ENCODE results near the gene IGFL2. TPM values are rescaled to one million over a fixed set of nuclear protein-coding genes. Genes with fewer than 3 reads are reported as not detected.

The IGFL2 gene
- total RNA-seq, 1 donor from 2014 or later, result not detected

DNA sequence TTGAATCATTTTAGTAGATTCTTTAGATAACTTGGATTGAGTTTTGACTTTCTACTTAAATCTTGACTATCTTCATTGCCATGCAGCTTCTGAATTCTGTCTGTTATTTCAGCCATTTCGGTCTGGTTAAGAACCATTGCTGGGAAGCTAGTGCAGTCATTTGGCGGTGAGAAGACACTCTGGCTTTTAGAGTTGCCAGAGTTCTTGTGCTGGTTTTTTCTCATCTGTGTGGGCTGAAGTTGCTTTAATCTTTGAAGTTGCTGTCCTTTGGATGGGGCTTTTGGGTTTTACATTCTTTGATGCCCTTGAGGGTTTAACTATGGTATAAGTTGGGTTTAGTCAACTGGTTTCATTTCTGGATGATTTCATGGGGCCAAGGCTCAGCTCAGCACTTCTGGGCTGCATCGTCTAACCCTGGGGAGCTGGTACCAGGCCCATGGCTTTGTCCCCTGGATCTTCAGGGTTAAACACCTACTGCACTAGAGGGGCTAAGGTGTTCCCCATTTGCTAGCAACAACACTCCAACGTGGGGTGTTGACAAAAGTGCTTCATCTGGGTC lies 10.0 kb upstream of the IGFL2 start:
- DNase-seq (ENCODE audit: low read depth), result no peak
- TF ChIP-seq, protein P1, sequence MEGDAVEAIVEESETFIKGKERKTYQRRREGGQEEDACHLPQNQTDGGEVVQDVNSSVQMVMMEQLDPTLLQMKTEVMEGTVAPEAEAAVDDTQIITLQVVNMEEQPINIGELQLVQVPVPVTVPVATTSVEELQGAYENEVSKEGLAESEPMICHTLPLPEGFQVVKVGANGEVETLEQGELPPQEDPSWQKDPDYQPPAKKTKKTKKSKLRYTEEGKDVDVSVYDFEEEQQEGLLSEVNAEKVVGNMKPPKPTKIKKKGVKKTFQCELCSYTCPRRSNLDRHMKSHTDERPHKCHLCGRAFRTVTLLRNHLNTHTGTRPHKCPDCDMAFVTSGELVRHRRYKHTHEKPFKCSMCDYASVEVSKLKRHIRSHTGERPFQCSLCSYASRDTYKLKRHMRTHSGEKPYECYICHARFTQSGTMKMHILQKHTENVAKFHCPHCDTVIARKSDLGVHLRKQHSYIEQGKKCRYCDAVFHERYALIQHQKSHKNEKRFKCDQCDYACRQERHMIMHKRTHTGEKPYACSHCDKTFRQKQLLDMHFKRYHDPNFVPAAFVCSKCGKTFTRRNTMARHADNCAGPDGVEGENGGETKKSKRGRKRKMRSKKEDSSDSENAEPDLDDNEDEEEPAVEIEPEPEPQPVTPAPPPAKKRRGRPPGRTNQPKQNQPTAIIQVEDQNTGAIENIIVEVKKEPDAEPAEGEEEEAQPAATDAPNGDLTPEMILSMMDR (conservative IDR thresholded peaks at IDR 0.05; ENCODE audit: low read depth, low read length), result no peak
- H3K4me3 ChIP-seq (ENCODE audit: low read depth, low read length), result no peak overlapping the region

DNA sequence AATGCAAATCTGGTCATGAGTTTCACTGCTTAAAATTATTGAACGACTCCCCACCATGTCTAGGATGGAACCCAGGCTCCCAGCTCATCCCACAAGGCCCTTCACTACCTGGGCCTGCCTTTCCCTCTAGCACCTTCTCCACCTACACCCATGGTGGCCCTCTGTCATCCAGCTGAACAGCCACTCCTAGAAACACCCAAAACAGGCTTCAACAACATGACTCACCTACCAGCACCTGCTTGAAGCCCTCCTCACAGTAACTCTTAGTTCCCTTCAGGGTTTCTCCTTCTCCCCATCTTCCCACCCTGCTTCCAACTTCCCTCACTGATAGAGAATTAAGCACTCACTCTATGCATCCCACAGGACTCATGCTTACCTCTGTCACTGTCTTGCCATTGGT lies 6.6 kb upstream of the IGFL2 start:
- TF ChIP-seq, protein P1 (conservative IDR thresholded peaks at IDR 0.05; ENCODE audit: low read depth, low read length), result no peak
- DNase-seq (ENCODE audit: low read depth), result no peak
- no peak overlapping the region for H3K4me3 ChIP-seq (ENCODE audit: low read depth, low read length)

DNA sequence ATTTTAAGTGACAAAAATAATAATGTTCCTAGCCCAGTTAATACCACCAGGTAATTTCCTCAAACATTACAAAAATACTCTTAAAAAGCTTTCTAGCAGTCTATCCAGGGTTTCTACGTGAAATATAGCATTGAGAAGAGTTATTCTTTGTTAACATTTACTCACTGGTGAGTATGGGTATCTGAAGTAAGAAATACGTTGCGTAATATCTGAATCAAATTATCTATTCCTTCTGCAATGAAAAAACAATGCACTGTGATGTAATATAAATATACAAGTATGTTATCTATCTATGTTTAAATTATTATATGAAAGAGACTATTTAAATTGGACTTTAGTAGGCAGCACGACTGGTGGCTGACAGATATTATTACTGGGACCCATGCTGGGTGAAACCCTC lies 5.7 kb upstream of the IGFL2 start:
- no peak for DNase-seq (ENCODE audit: low read depth)
- no peak overlapping the region for H3K4me3 ChIP-seq (ENCODE audit: low read depth, low read length)
- TF ChIP-seq, protein P1 (conservative IDR thresholded peaks at IDR 0.05; ENCODE audit: low read depth, low read length), result no peak

GRCh38 chr19:46144756-46145155 lies 3.3 kb upstream of the IGFL2 start:
- TF ChIP-seq, protein P1 (conservative IDR thresholded peaks at IDR 0.05; ENCODE audit: low read depth, low read length), result no peak
- no peak overlapping the region for H3K4me3 ChIP-seq (ENCODE audit: low read depth, low read length)
- DNase-seq (ENCODE audit: low read depth), result no peak

GRCh38 chr19:46147166-46147740 lies 785 bp upstream of the IGFL2 start:
- no peak for DNase-seq (ENCODE audit: low read depth)
- H3K4me3 ChIP-seq (ENCODE audit: low read depth, low read length), result no peak overlapping the region
- TF ChIP-seq, protein P1 (conservative IDR thresholded peaks at IDR 0.05; ENCODE audit: low read depth, low read length), result no peak

- TF ChIP-seq, protein P1 (conservative IDR thresholded peaks at IDR 0.05; ENCODE audit: low read depth, low read length), result no peak
- H3K4me3 ChIP-seq (ENCODE audit: low read depth, low read length), result no peak overlapping the region
- no peak for DNase-seq (ENCODE audit: low read depth)
Measured at GRCh38 chr19:46150606-46151005, 2.6 kb downstream of the IGFL2 start.

DNA sequence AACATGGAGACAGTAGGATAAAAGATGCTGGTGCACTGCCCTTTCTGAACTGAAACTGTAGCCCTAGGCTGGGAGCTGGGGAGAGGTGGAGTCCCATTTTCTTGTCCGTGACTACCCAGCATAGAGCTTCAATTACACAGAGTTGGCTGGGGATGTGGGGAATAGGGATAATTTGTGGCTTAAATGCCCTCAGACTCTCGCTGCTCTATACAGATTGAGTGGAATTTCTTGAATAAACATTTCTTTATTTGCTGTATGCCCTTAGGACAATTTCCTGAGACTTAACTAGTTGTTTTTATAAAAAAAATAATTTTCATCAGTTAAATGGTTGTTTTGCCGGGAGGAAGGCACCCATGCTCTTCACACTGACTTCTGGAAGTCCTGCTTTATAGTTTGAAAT lies 7.2 kb downstream of the IGFL2 start:
- DNase-seq (ENCODE audit: low read depth), result no peak
- TF ChIP-seq, protein P1 (conservative IDR thresholded peaks at IDR 0.05; ENCODE audit: low read depth, low read length), result no peak
- no peak overlapping the region for H3K4me3 ChIP-seq (ENCODE audit: low read depth, low read length)
